Endothelial cell of umbilical vein (primary cell): ENCODE measurements around the gene QPCT. TPM values are rescaled to one million over a fixed set of nuclear protein-coding genes. Genes with fewer than 3 reads are reported as not detected.

ENCODE experiments used
- BruUV-seq: library from RNA; stranded (reverse); fragments of 400-500 nt; replicated peaks from 2 replicates; lab custom pipeline; 2021; lab: Mats Ljungman, UMichigan
- CTCF ChIA-PET: fragments of 300-600, 350-600 bp; sonication (Branson Sonifier 250); formaldehyde crosslinking; loops from one replicate; lab custom pipeline; 2021; ENCODE audit warnings: antibody characterized with exemption, inconsistent platforms; lab: Charles Lee
- POLR2A ChIA-PET: fragments of 300-600, 350-600 bp; sonication (Branson Sonifier 250); formaldehyde crosslinking; loops from one replicate; lab custom pipeline; 2021; ENCODE audit warnings: antibody characterized with exemption, inconsistent platforms; lab: Charles Lee
- DNase-seq: peaks from one replicate; pipeline ENCODE4 v3.0.0-alpha.2; 2011; ENCODE audit warnings: low read depth, low spot score
- FAIRE-seq: peaks from 2 replicates; lab custom pipeline; 2011; peaks lifted over from hg19 to GRCh38; lab: Jason Lieb, UNC
- H2AFZ ChIP-seq: 2 replicates; pipeline ENCODE4 v1.6.0; 2012; ENCODE audit warnings: low read depth, low read length, control low read depth, inconsistent platforms
- H3K27ac ChIP-seq: 2 replicates; pipeline ENCODE4 v1.5.1; 2011; ENCODE audit warnings: low read depth, mild to moderate bottlenecking, control low read depth, low read length, moderate library complexity; ENCODE audit not compliant: insufficient read depth
- H3K27me3 ChIP-seq, 2 experiments: 2 replicates each; pipeline versions ENCODE4 v1.6.0 to v1.6.1; 2011; ENCODE audit warnings: low read length in 2 of 2, mixed read lengths in 1 of 2; ENCODE audit not compliant: control insufficient read depth in 2 of 2, insufficient read depth in 2 of 2
- H3K36me3 ChIP-seq, 2 experiments: 2 replicates in 1 of 2; 3 replicates in 1 of 2; pipeline ENCODE4 v1.5.1; 2011; ENCODE audit warnings: low read length in 2 of 2, mild to moderate bottlenecking in 1 of 2, moderate library complexity in 1 of 2; ENCODE audit not compliant: control insufficient read depth in 2 of 2, insufficient read depth in 2 of 2; ENCODE audit errors: extremely low read depth in 1 of 2
- H3K4me1 ChIP-seq: 3 replicates; pipeline ENCODE4 v1.5.1; 2011; ENCODE audit warnings: mild to moderate bottlenecking, low read length; ENCODE audit not compliant: control insufficient read depth, insufficient read depth; ENCODE audit errors: extremely low read depth
- H3K4me2 ChIP-seq: 2 replicates; pipeline ENCODE4 v1.6.1; 2011; ENCODE audit warnings: low read length, control low read depth, mixed read lengths; ENCODE audit not compliant: insufficient read depth
- H3K4me3 ChIP-seq, 3 experiments: fragments of 200-600 bp in 1 of 3; sonication (generic), shearing (Covaris generic) in 1 of 3; replicated peaks in 1 of 3; 2 replicates each; pipeline ENCODE4 v1.5.1; 2011 to 2016; ENCODE audit warnings: control low read depth in 3 of 3, low read length in 3 of 3, mild to moderate bottlenecking in 2 of 3, inconsistent platforms in 1 of 3, low read depth in 1 of 3, moderate library complexity in 1 of 3; ENCODE audit not compliant: insufficient read depth in 1 of 3
- H3K79me2 ChIP-seq: 2 replicates; pipeline ENCODE4 v1.6.0; 2012; ENCODE audit warnings: low read length, inconsistent platforms; ENCODE audit not compliant: control insufficient read depth, insufficient read depth
- H3K9ac ChIP-seq: replicated peaks from 2 replicates; pipeline ENCODE3; 2011; ENCODE audit warnings: low read length, control low read depth; ENCODE audit not compliant: insufficient read depth; ENCODE audit errors: extremely low read depth
- H3K9me1 ChIP-seq: replicated peaks from 3 replicates; pipeline ENCODE4 v1.6.0; 2011; ENCODE audit warnings: mild to moderate bottlenecking, low read length; ENCODE audit not compliant: control insufficient read depth, insufficient read depth; ENCODE audit errors: extremely low read depth
- H3K9me3 ChIP-seq: replicated peaks from 2 replicates; pipeline ENCODE4 v1.5.1; 2012; ENCODE audit warnings: low read length, inconsistent platforms; ENCODE audit not compliant: control insufficient read depth, insufficient read depth
- H4K20me1 ChIP-seq: replicated peaks from 2 replicates; pipeline ENCODE3; 2011; ENCODE audit warnings: mild to moderate bottlenecking, low read length; ENCODE audit not compliant: control insufficient read depth, insufficient read depth; ENCODE audit errors: extremely low read depth
- EZH2 ChIP-seq: IDR thresholded peaks from 2 replicates; pipeline ENCODE4 v1.6.1; 2012; ENCODE audit warnings: borderline replicate concordance, low read depth, mild to moderate bottlenecking, moderate library complexity, low read length, inconsistent platforms; ENCODE audit not compliant: severe bottlenecking
- FOS ChIP-seq: IDR thresholded peaks from 2 replicates; pipeline ENCODE4 v1.6.1; 2011; ENCODE audit warnings: mild to moderate bottlenecking, low read length, moderate library complexity, borderline replicate concordance; ENCODE audit not compliant: insufficient read depth
- GATA2 ChIP-seq: IDR thresholded peaks from 2 replicates; pipeline ENCODE4 v1.7.0; 2011; ENCODE audit warnings: low read depth, mild to moderate bottlenecking, moderate library complexity, mixed read lengths, low read length; ENCODE audit not compliant: insufficient read length, insufficient read depth
- JUN ChIP-seq: IDR thresholded peaks from 2 replicates; pipeline ENCODE4 v1.6.1; 2011; ENCODE audit warnings: borderline replicate concordance, low read depth; ENCODE audit not compliant: insufficient read length, insufficient read depth
- MYC ChIP-seq: IDR thresholded peaks from one replicate; pipeline ENCODE4 v1.6.1; 2011; ENCODE audit warnings: mild to moderate bottlenecking, low read depth, low read length
- POLR2A ChIP-seq: IDR thresholded peaks from 2 replicates; pipeline ENCODE4 v1.6.1; 2012; ENCODE audit warnings: low read depth, mild to moderate bottlenecking, control low read depth, low read length
- POLR2AphosphoS5 ChIP-seq: IDR thresholded peaks from 2 replicates; pipeline ENCODE4 v1.6.1; 2012; ENCODE audit warnings: low read depth, mild to moderate bottlenecking, control low read depth, low read length, moderate library complexity; ENCODE audit not compliant: insufficient read depth
- dilution Hi-C: fragments of 300-500 bp; cut with MboI; formaldehyde crosslinking; loops from one replicate; pipeline ENCODE4 v1.15.0; 2019; ENCODE audit warnings: low sequenced_read_pairs; ENCODE audit not compliant: extremely low pct_ligation_motif_present
- intact Hi-C: fragments of 100-400 bp; cut with micrococcal nuclease; formaldehyde crosslinking; loops from one replicate; pipeline ENCODE4 v1.10.0; 2022
- polyA plus RNA-seq, 4 experiments: library from polyadenylated mRNA; depleted of rRNA in 3 of 4; stranded (reverse) in 3 of 4; unstranded in 1 of 4; fragments of >200 nt; gene quantifications; 2 replicates each; pipeline versions ENCODE4 v1.2.1 to v1.2.3, GENCODE V29; 2011 to 2012; ENCODE audit warnings: missing spikeins in 1 of 4
- total RNA-seq: library from RNA; stranded (reverse); gene quantifications from 2 replicates; pipeline ENCODE4 v1.2.3, GENCODE V29; 2021
- TF ChIP-seq, protein P1 (sequence below): IDR thresholded peaks from 2 replicates; pipeline ENCODE4 v1.6.1; 2011; ENCODE audit not compliant: insufficient read depth, insufficient read length
- TF ChIP-seq, protein P2 (sequence below), 2 donors: IDR thresholded peaks; 1 replicate in 1 of 2; 2 replicates in 1 of 2; pipeline ENCODE4 v1.5.1; 2011; ENCODE audit warnings: low read length in 2 of 2, mild to moderate bottlenecking in 2 of 2, moderate library complexity in 2 of 2, control low read depth in 1 of 2, inconsistent platforms in 1 of 2, low read depth in 1 of 2; ENCODE audit not compliant: insufficient read depth in 1 of 2; ENCODE audit errors: extremely low read depth in 1 of 2

QPCT gene
- total and polyA plus RNA-seq, 2 donors (not counting 3 experiments of a cell fraction or from before 2014, with no cell fraction given): 12.8 to 17.2 TPM

- no TSS peak for BruUV-seq
- Histone ChIP-seq H3K27ac (no peak overlapping the region), H3K4me2 (no peak overlapping the region), H3K4me1 (no peaks in the 10 kb centered on the region), H3K36me3 (no peaks in the 10 kb centered on the region), H2AFZ (no peak overlapping the region), H3K27me3 (no peaks in the 10 kb centered on the region), H3K4me3 (no peak overlapping the region), H3K9ac (no peak overlapping the region), H3K79me2 (no peaks in the 10 kb centered on the region), H4K20me1 (no peaks in the 10 kb centered on the region), H3K9me1 (no peaks in the 10 kb centered on the region), H3K9me3 (no peaks in the 10 kb centered on the region)
- FAIRE-seq (no peak), DNase-seq (no peak)
- ChIA-PET POLR2A (no interaction called here), CTCF (interaction anchor here (1.0 kb wide), 1 partner anchor 513 kb away, joined by 4 read pairs; no protein-coding TSS in a partner anchor)
- TF ChIP-seq FOS: no peak
- TF ChIP-seq, protein P1, sequence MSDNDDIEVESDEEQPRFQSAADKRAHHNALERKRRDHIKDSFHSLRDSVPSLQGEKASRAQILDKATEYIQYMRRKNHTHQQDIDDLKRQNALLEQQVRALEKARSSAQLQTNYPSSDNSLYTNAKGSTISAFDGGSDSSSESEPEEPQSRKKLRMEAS: no peak
- TF ChIP-seq POLR2AphosphoS5: no peak
- TF ChIP-seq POLR2A: no peak
- no peak for TF ChIP-seq JUN
- TF ChIP-seq MYC: no peak
- TF ChIP-seq GATA2: no peak
- dilution Hi-C loops: no loop called here
- intact Hi-C loops: no loop called here
Observed at GRCh38 chr2:37364351-37364750, 19.9 kb downstream of the QPCT start.

GRCh38 chr2:37365669-37366068 is 21.2 kb downstream of the QPCT start:
- no peak overlapping the region for H3K4me3 ChIP-seq
- no peak overlapping the region for H3K4me2 ChIP-seq
- DNase-seq (no peak), FAIRE-seq (no peak)
- H3K4me1 ChIP-seq: no peaks in the 10 kb centered on the region
- H2AFZ ChIP-seq: no peak overlapping the region
- dilution Hi-C loops (no loop called here), intact Hi-C loops (no loop called here)
- ChIA-PET POLR2A (no interaction called here), CTCF (no interaction called here)
- no peak overlapping the region for H3K9ac ChIP-seq
- H4K20me1 ChIP-seq: no peaks in the 10 kb centered on the region
- no peaks in the 10 kb centered on the region for H3K27me3 ChIP-seq
- H3K27ac ChIP-seq: no peak overlapping the region
- H3K36me3 ChIP-seq: no peaks in the 10 kb centered on the region
- TF ChIP-seq JUN: no peak
- no peak for TF ChIP-seq MYC
- TF ChIP-seq EZH2: no peak
- TF ChIP-seq, protein P1: no peak
- TF ChIP-seq POLR2AphosphoS5: no peak
- TF ChIP-seq POLR2A: no peak
- TF ChIP-seq, protein P2, sequence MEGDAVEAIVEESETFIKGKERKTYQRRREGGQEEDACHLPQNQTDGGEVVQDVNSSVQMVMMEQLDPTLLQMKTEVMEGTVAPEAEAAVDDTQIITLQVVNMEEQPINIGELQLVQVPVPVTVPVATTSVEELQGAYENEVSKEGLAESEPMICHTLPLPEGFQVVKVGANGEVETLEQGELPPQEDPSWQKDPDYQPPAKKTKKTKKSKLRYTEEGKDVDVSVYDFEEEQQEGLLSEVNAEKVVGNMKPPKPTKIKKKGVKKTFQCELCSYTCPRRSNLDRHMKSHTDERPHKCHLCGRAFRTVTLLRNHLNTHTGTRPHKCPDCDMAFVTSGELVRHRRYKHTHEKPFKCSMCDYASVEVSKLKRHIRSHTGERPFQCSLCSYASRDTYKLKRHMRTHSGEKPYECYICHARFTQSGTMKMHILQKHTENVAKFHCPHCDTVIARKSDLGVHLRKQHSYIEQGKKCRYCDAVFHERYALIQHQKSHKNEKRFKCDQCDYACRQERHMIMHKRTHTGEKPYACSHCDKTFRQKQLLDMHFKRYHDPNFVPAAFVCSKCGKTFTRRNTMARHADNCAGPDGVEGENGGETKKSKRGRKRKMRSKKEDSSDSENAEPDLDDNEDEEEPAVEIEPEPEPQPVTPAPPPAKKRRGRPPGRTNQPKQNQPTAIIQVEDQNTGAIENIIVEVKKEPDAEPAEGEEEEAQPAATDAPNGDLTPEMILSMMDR (IDR thresholded peaks at IDR 0.05; ENCODE audit: extremely low read depth in 1 of 2, insufficient read depth in 1 of 2, low read depth in 1 of 2, low read length in 2 of 2): no peak
- TF ChIP-seq FOS: no peak
- TF ChIP-seq GATA2: no peak
- H3K9me1 ChIP-seq: no peaks in the 10 kb centered on the region
- BruUV-seq: no TSS peak
- no peaks in the 10 kb centered on the region for H3K9me3 ChIP-seq
- no peaks in the 10 kb centered on the region for H3K79me2 ChIP-seq
